IPS-NIHi7 (cell line): Measurements from ENCODE around the gene NBAS.
"Not testable (repeated sequence)": the region's sequence is repeated elsewhere in the genome, so short reads cannot be mapped to it uniquely, and the experiment has no call there.

ENCODE experiments used
- DNase-seq: peaks from one replicate; pipeline ENCODE4 v3.0.0; 2012; ENCODE audit warnings: mixed read lengths; ENCODE audit errors: extremely low spot score

The NBAS gene

GRCh38 chr2:15527074-15527739 is 33.9 kb downstream of the NBAS start:
- peak; percentile 20 for DNase-seq

DNA sequence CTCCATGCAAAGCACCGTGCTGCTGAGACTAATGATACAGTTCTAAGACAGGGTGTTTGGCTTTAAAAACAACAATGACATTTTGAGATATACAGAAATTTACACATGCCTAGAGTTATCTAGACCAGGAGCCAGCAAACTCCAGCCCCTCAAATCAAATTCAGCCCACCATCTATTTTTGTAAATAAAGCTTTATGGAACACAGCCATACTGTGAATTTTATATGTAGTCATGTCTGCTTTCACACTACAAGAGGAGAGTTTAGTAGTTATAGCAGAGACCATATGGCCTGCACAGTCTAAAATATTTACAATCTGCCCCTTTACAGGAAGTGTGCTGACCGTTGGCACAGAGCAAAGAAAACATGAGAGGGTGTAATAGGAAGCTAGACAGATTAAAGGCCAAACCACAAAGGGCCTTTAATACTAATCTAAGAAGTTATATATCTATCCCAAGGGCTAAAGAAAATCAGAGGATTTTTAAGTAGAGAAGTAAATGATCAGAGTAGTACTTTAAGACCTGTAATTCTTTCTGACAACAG is 39.4 kb downstream of the NBAS start:
- DNase-seq, result no peak

DNA sequence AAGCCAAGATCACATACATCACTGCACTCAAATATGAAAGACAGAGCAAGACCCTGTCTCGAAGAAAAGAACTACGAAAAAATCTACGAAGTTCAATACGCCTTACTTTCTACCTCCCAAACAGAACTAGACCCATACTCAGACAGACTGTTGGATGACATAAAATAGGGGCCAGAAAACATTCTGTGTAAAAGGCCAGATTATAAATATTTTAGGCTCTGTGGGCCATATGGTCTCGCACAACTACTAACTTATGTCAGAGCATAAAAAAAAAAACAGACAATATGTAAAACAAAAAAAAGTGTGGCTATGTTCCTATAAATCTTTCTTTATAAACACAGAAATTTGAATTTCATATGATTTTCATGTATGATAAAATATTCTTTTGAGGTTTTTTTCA is 40.8 kb downstream of the NBAS start:
- no peak for DNase-seq

DNA sequence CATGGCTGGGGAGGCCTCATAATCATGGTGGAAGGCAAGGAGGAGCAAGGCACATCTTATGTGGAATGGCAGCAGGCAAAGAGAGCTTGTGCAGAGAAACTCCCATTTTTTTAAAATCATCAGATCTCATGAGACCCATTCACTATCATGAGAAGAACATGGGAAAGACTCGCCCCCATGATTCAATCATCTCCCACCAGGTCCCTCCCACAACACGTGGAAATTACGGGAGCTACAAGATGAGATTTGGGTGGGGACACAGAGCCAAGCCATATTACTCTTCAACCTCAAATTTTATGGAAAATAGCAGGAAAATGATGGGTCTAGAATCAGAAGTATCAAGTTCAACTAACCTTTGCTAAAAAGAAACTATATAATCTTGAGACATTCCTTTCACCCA is 42.4 kb downstream of the NBAS start:
- DNase-seq, result not testable (repeated sequence)

GRCh38 chr2:15517793-15518192 is 43.3 kb downstream of the NBAS start:
- DNase-seq, result no peak

DNA sequence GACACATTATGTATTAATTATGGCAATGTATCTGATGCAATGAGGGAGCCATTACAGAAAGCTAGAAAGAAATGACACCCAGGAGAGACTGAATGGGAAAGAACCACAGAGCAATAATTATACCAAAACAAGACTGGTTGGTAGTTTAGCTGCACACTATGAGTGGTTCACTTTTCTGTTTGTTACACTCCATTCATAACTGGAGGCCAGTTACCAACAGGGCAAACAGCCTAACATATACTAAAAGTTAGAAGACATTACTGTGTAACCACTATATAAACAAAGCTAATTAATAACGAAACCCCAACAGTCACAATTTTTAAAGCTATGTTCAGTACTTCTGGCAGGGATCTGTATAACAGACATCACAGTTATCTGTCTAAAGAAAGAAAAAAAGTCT is 49.4 kb downstream of the NBAS start:
- no peak for DNase-seq

GRCh38 chr2:15510552-15510951 is 50.6 kb downstream of the NBAS start:
- no peak for DNase-seq

- DNase-seq, result no peak
Observed at GRCh38 chr2:15510131-15510530, 51.0 kb downstream of the NBAS start.

- no peak for DNase-seq
Observed at GRCh38 chr2:15507697-15508096, 53.4 kb downstream of the NBAS start.

GRCh38 chr2:15507061-15507460 is 54.1 kb downstream of the NBAS start:
- no peak for DNase-seq

DNA sequence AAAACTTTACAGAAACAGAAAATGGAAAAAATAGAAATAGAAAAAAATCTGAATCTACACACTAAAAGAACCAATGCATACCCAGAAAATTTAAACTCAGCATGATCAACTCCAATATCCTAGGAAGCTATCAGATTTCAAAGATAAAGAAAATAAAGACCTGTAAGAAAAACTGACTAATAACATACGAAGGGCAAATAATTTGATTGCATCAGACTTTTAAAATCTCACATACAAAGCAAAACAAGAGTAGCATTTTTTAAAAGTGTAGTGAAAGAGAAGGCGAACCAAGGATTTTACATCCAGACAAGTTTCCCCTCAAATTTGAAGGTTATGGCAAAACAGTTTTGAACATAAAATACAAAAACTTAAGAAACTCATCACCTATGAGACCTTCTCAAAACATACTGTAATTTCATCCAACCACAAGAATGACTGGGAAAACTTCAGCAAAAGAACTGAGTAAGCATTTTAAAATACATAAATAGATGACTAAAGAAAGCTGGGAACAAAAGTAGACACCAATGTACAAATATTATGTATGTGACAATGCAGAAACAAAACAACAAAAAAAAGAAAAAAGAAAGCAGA is 54.8 kb downstream of the NBAS start:
- no peak for DNase-seq

- no peak for DNase-seq
Observed at GRCh38 chr2:15504882-15505663, 56.1 kb downstream of the NBAS start.

GRCh38 chr2:15499251-15499650 is 61.9 kb downstream of the NBAS start:
- not testable (repeated sequence) for DNase-seq

DNA sequence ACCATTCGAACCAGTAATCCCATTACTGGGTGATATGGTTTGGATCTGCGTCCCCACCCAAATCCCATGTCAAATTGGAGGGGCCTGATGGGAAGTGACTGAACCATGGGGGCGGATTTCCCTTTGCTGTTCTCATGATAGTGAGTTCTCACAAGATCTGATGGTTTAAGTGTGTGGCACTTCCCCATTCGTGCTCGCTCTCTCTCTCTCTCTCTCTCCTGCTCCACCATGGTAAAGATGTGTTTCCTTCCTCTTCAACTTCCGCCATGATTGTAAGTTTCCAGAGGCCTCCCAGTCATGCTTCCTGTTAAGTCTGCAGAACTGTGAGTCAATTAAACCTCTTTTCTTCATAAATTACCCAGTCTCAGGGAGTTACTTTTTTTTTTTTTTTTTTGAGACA is 62.6 kb downstream of the NBAS start:
- DNase-seq, result no peak

- no peak for DNase-seq
Observed at GRCh38 chr2:15494877-15495276, 66.3 kb downstream of the NBAS start.

GRCh38 chr2:15492773-15493325 is 68.3 kb downstream of the NBAS start:
- no peak for DNase-seq

DNA sequence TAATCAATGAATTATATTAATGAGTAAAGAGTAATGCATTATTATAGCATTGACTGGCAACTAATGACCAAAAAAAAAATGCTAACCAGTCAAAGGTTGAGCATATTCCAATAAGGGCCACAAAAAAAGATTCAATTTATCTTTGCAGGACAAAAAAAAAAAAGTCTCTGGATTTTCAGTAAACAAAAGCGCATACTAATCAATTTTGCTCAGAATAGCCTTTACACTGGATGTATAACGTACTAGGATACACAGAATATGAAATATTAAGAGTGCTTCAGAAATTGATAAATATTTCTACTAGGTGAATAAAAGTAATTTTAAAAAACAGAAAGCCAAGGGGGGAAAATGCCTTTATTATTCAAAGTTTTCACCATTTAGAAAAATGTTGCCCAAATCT is 74.4 kb downstream of the NBAS start:
- DNase-seq, result no peak

DNA sequence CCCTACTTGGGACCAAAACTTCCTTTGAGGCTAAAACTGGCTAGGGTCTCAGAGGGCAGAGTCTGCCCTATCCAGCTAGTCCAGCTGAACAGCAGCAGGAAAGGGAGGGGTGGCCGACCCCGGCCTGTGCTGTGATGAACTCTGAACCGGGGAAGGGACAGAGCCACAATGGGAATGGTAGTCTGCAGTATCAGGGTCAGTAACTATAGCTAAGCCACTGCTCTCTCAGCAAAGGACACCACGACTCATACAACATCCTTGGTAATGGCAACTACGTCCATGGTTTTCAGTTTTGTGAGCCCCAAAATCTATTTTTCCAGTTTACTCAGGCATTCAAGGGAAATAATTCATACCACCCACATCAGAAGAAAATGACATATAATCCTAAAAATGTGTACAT is 75.2 kb downstream of the NBAS start:
- DNase-seq, result no peak

GRCh38 chr2:15481000-15481399 is 80.1 kb downstream of the NBAS start:
- no peak for DNase-seq

GRCh38 chr2:15480552-15480951 is 80.6 kb downstream of the NBAS start:
- no peak for DNase-seq

GRCh38 chr2:15472876-15473275 is 88.3 kb downstream of the NBAS start:
- no peak for DNase-seq

DNA sequence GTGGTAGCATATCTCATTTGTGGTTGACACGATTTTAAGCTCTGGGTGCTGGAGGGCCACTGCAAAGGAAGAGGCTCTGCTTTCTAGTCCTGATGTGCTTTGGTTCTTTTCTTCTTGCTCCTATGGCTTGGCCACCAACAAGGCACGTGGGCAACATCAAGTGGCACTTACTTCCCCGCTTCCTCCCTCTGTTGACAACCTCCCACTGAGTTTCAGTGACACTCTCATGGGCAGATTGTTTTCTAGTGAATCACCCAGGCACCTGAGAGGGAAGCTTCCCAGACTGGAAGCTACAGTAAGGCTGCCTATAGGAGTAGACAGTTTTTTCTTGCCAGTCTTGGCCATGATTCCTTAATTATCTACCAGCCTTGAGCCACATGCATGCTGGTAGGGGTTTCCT is 89.0 kb downstream of the NBAS start:
- DNase-seq, result no peak

GRCh38 chr2:15471606-15472005 is 89.5 kb downstream of the NBAS start:
- no peak for DNase-seq
